NCI-H2171 (cell line): ENCODE data around the gene SCAMP3.
"Not testable (repeated sequence)": the region's sequence is repeated elsewhere in the genome, so short reads cannot be mapped to it uniquely, and the experiment has no call there.

Experiments
- DNase-seq: peaks from one replicate; lab custom pipeline; 2025; lab: John Stamatoyannopoulos, UW

SCAMP3 gene

DNA sequence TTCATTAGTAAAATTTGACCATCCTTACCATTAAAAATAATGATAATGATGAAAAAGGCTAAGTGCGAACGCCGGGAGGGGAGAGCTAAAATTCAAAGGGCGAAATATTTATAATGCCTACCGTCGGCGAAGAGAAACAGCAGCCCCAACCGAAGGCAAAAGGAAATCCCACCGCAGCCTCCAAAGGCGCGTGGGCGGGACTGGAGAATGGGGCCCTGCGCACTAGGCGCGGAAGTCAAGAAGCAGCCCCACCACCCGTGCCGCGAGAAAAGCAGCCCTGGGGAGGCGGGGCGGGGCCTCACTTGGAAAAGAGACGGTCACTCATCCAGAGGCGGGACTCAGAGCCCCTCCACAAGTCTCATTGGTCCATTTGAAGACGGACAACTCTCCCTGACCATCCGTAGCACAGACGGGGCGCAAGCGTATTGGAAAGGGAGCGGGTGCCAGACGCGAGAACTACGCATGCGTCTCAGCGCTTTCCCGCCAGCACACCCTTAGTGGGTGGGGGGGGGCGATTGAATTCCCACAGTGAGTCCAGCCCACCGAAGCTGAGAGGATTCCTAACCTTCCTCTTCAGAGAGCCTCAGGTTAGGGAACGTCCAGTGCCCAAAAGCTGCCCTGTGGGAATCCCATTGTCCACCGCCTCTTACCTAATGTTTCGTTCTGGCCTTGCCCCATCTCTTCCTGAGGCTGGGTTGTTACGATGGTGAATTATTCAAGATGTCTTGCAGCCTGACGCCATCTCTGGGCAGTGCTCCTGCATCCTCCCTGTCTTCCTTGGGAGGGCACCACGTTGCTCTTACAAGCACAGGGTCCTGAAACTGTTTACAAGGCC is 34.7 kb downstream of the SCAMP3 start:
- DNase-seq = peak; percentile 98

DNA sequence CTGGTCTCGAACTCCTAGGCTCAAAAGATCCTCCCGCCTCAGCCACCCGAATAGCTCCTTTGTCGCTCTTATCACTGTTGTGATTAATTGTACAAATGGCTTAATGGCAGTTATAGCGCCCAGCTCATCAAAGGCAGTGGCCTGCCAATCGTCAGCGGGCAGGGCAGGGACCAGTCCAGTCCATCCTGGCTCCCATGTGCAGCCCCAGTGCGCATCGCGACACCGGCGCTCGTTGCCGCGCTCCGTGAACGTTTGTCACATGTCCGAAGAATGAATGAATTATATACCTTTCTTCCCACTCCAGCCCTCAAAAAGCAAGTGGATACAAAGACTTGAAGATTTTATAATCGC is 35.3 kb downstream of the SCAMP3 start:
- DNase-seq = peak; percentile 53

DNA sequence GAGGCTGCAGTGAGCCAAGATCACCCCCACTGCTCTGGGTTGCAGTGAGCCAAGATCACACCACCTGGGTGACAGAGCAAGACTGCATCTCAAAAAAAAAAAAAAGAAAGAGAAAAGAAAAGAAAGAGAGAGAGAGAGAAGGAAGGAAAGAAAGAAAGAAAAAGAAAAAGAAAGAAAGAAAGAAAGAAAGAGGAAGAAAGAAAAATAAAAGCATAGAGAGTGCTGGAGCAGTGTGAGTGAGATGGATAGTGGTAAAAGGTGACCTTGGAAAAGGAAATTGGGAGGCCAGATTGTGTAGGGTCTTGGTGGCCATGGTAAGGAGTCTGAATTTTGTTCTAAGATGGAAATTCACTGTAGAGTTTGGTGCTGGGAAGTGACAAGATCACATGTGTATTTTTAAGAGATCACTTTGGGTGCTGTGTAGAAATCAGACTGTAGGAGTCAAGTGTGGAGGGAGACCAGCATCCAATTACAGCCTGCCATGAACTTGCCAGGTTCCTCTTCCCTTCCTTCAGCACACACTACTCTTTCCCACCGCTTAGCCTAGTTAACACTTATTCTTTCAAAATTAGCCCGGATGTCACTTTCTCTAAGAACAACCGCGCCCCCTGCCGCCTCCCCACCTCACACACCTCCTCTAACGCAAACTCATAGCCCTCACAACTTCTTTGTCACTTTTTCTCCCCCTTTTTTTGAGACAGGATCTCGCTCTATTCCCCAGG is 35.8 kb downstream of the SCAMP3 start:
- DNase-seq = peak; percentile 77

DNA sequence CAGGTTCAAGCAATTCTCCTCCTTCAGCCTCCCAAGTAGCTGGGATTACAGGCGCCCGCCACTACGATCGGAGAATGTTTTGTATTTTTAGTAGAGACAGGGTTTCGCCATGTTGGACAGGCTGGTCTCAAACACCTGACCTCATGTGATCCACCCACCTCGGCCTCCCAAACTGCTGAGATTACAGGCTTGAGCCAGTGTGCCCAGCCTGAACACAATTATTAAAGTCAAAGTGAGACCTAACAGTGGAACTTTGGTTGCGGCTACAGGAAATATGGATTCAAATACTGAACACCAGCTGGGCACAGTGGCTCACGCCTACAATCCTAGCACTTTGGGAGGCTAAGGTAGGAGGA is 36.8 kb downstream of the SCAMP3 start:
- DNase-seq = not testable (repeated sequence)

DNA sequence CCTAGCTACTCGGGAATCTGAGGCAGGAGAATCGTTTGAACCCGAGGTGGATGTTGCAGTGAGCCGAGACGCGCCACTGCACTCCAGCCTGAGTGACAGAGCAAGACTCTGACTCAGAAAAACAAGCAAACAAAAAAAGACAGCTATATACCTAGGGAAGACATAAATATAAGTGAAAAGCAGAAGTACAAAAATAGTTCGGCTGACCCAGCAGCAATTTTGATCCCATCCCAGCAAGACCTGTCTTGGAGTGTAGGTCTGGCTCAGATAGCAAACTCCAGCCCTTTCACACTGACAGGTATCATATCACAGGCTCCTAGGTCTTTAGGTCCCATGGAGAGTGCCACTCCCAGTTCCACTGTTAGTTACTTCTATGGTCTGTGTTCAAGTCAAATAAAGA is 39.1 kb downstream of the SCAMP3 start:
- DNase-seq = no peak

DNA sequence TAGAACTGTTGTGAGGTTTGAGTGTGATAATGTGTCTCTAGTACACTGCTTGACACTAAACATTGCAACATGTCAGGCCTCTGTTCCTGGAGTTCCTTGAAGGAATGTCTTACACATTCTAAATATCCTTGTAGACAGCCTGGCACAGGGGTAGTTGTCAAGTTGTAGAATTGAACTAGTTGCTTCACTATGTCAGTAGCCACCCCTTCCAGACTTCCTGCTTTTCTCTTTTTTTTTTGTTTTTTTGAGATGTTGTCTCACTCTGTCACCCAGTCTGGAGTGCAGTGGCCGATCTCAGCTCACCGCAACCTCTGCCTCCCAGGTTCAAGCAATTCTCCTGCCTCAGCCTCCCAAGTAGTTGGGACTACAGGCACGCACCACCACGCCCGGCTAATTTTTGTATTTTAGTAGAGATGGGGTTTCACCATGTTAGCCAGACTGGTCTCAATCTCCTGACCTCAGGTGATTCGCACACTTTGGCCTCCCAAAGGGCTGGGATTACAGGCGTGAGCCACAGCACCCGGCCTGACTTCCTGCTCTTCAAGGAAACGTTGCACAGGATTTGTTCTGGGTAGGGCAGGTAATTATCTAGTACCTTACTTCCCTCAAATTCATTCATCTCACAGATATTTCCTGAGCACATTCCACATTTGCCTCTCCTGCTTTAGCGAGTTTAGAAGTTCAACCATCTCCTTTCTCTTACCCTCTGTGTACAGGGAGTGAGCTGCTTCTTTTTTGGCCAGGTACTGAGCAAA is 41.8 kb downstream of the SCAMP3 start:
- not testable (repeated sequence) for DNase-seq

DNA sequence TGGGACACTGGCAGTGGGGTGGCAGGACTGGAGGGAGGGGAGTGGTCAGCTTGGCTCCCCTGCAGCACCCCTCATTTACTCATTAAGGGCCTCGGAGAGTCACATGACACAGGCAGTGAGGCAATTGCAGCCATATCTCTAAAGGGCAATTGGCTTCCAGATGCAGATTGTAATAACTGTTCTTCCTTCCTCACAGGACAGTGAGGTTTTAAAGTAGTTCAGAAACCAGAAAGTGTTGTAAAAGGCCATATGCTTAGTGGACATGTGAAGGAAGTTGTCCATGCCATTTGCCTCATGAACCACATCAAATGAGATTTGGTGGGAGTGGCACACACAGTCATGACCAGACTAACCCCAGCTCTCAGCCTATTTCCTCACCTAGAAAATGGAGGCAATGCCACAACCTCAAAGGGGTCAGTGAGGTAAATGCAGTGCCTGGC is 42.5 kb downstream of the SCAMP3 start:
- DNase-seq = no peak

DNA sequence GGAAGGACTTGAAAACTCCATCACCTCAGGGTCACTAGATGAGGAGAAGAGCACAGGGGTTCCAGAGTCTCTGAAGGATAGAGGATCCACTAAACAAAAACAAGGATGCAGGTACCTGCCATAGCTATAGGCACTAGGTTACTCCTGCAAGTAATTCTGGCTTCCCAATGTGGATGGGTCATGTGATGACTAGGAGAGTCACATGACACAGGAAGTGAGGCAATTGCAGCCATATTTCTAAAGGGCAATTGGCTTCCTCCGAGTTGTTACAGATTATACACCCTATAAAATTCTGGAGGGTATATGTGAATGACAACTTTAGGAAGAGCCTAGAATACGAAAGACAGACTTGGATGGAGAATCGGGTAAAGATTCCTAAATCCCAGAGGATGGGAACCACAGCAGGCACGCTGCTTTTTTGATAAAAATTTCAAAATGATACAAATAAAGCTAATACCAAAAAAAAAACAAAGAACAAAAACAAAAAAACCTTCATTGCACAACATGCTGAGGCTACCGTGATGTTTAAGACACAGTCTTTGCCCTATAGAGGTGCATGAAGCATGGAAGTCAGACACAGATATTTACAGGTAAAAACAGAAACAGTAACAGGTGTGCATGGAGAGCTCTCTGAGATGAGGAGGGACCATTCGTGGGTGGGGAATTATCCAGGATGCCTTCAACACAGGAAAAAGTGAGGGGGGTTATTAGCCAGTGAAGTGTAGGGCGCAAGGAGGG is 43.1 kb downstream of the SCAMP3 start:
- DNase-seq = peak; percentile 55

DNA sequence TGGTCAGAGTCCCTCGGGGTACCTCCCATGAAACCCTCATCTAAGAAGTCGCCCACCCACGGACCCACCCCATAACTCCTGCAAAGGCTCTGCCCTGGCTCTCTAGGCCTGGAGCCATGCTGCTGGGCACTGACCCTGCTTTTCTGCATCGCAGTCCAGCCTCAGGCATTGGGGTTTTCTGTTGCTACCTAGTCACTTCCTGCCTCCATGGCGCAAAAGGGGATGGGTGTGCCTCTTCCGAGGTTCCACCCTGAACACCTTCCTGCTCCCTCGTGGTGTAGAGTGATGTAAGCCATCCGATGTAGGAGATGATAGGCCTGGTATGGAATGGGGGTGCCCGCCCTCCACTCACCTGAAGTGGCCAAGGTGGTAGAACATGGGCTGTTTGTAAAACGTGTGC is 47.5 kb downstream of the SCAMP3 start:
- DNase-seq = not testable (repeated sequence)

DNA sequence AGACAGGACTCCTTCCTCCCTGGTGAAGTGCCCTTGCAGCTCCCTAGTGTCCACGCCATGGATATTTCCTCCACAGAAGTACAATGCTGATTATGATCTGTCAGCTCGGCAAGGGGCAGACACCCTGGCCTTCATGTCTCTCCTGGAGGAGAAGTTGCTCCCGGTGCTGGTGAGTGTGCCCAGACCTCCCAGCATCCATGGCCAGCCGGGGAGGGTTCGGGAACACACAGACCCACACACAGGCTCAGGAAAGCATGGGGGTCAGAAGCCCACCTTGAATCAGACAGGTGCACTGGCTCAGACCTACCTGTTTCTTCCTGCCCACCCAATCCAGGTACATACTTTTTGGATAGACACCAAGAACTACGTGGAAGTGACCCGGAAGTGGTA is 50.1 kb downstream of the SCAMP3 start:
- not testable (repeated sequence) for DNase-seq

DNA sequence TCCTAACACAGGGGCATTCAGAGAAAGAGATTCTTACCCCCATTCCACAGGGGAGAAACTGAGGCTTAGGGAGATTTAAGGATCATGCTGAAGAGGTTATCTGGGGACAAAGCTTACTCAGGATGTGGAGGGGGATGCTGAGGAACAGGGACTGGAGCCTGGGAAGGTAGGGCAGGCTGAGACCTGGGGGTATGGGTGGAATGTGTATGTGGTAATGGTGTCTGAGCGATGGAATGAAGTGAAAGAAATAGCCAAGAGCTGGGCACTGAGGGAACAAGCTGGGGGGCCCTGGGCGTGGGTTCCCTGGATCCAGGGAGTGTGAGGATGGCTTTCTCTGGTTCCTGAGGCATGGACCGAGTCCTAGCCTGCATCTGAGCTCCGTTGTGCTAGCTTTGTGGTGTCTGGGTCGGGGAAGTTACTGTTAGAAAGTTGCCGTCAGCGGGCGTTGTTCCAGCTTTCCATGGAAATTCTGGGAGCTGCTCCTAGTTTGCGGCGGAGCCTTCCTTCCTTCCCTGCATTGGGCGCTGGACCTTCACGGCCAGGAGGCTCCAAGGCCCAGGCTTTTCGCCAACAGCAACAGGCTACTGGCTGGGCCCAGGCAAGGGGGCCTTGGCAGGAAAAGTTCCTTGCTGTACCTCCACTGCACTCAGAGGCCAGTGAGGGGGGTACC is 50.6 kb downstream of the SCAMP3 start:
- DNase-seq = not testable (repeated sequence)

DNA sequence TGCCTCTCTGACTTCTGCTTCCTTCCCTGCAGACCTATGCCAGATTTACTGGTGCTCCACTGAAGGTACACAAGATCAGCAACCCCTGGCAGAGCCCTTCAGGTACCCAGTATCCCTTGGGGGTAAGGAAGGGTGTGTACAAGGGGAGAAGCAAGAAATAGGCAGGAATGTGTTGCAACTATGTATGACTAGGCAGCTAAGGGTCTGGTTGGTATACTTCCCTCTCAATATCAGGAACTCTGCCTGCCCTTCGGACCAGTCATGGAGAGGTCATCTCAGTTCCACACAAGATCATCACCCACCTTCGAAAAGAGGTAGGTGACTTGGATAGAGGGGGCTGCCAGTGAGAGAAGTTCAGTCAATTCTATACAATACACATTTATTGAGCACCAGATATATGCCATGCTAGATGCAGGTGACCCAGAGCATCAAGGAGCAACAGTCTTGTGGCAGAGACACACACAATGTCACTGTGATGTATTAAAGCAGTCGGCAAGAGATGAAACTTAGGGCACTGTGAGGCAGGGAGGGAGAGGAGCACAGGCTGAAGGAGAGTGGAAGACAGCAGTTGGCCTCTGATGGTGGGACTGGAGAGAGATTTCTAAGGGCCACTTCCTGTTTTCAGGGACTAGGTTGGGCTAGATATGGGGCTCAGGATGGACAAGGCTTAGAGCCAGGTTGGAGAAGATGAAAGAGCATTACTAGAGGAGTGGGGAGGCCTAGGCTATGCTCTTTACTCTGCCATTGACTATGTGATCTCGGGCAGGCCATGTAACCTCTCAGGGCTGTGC is 51.7 kb downstream of the SCAMP3 start:
- no peak for DNase-seq

DNA sequence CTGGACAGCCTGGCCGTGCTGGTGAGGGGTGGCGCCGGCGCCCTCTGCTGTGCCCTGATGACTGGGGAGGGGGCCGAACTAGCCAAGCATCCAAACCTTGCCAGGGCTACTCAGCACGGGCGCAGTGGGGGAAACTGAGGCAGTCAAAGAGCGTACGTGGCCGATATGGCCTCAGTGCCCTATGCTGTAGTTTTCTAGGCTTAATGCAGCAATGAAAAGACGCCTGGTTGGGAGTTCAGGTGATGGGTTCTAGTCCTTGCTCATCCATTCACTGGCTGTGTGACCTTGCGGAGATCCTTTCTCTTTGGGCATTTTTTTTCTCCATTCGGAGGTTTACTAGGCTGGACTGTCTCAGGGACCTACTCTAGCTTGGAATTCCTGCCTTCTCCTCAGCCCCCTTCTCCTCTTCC is 52.8 kb downstream of the SCAMP3 start:
- DNase-seq = no peak

DNA sequence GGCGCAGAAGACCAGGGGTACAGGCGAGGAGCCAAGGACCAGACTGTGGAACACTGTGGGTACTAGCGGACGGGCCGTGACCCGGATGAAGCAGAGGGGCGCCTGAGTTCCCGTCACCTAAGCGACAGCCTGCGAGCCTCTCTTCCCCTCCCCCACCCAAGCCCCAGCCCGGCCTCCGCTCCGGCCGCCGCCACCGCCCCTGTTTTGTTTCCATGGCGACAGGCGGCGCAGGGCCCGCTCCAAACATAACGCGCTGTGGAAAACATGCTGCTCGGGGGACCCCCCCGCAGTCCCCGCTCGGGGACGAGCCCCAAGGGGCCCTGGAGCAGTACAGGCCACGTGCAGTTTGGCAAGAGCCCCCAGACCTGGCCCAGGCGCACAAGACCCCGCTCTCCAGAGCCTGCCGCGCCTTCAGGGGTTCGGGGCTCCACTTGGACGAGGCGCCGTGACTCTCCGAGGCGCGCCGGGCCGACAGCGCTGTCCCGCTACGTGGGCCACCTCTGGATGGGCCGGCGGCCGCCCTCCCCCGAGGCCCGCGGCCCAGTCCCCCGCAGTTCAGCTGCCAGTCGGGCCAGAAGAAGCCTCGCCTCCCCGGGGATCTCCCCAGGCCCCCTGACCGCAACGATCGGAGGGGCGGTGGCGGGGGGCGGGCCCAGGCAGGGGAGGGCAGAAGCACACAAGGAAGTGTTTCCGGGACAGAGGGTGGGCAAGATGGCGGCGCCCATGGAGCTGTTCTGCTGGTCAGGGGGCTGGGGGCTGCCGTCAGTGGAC is 53.4 kb downstream of the SCAMP3 start, which contains the start of gene MTX1:
Gene MTX1, plus strand, starts transcription at position 155 of the 771 bp plus-strand sequence. Its CDS starts 110 bp downstream, at position 265.
- peak; percentile 82 for DNase-seq

DNA sequence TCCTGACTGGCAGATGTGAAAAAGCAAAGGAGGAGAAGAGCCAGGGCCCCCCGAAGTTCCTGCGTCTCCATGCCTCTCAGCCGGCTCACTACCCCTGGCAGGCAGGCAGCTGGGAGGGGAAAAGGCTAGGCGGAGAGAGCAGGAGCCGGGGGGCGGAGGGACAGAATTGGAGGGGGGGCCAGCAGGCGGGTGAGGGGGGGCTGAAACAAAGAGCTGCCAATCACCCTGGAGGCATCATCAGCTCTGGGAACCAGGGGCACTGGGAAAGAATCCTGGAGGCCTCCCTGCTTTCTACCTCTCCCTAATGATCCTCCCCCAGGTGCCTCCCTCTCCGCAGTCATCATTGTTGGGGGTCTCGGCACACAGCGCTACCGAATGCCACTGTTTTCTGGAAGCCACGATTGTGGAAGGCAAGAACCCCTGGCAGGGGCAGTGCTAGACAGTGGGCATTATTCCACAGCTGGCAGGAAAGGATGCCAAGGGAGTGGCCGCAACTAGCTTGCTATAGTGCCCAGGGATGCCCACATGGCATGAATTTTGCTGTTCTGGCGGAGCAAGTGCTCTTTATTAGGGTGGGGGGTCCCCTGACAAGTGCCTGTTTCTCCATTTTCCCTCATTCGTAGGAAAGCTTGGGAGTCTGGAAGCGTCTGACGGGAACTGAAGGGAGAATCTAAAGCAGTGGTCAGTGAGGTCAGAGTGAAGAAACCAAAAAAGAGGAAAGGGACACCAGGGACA is 54.2 kb downstream of the SCAMP3 start, which contains the start of gene THBS3:
Gene THBS3, minus strand, starts transcription at position 92 of the 735 bp plus-strand sequence. Its CDS starts 21 bp downstream, at position 71.
- DNase-seq = peak; percentile 83

DNA sequence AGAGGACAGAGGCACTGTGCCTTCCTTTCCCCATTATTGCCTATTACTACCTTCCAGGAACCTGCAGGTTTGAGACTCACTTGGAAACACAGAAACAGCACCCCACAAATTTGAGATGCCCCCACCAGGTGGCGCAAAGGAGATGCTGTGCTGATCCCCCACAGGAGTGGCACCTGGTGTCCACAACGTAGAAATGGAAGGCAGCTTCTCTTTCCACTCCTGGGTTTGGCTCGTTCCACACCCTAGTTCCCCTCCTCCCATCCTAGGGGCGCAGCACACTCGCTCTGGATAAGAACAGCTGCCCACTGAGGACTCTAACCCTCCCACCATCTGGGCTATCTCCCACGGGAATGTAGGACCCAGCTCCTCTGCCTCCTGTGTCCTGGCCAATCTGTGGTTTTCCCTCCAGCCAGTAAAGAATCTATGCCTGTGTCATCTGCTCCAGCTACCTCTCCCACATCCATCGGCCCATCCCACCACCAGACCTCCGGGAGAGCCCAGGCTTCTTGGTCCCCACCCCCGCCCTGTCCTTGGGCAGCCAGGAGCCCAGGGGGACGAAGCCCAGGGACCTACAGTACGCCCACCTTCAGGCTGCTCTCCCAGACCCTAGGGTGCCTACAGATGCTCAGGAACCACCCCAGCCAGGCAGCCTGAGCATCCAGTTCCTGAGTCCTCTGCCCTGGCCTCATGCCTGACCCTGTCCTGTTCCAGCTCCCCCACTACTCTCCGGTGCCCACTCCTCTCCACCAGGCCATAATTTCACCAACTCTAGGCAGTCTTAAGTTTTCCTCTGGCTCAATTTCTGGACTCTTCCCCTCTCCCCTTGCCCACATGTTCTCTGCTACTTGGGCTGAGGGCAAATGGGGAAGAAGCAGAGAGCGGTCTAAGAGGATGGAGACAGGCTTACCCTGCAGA is 55.0 kb downstream of the SCAMP3 start:
- peak; percentile 74 for DNase-seq
